CD4-positive, alpha-beta T cell treated with Interferon gamma for 1 hour (primary cell): ENCODE measurements around the gene ZNF525.
"Not testable (repeated sequence)": the region's sequence is repeated elsewhere in the genome, so short reads cannot be mapped to it uniquely, and the experiment has no call there.

Experiments
- DNase-seq: peaks from one replicate; pipeline ENCODE4 v3.0.0-alpha.2; 2020

Gene ZNF525

GRCh38 chr19:53396525-53396868 is 31.0 kb downstream of the ZNF525 start:
- no peak for DNase-seq

GRCh38 chr19:53397918-53398317 is 32.4 kb downstream of the ZNF525 start:
- not testable (repeated sequence) for DNase-seq

GRCh38 chr19:53409505-53410204 is 44.1 kb downstream of the ZNF525 start:
- no peak for DNase-seq

- not testable (repeated sequence) for DNase-seq
Observed at GRCh38 chr19:53420520-53421315, 55.2 kb downstream of the ZNF525 start.

- DNase-seq, result no peak
Observed at GRCh38 chr19:53422551-53422950, 57.0 kb downstream of the ZNF525 start.

- not testable (repeated sequence) for DNase-seq
Observed at GRCh38 chr19:53423074-53423473, 57.6 kb downstream of the ZNF525 start.

- not testable (repeated sequence) for DNase-seq
Observed at GRCh38 chr19:53423680-53424079, 58.2 kb downstream of the ZNF525 start.

GRCh38 chr19:53424968-53425597 is 59.6 kb downstream of the ZNF525 start:
- DNase-seq, result peak; percentile 66

- DNase-seq, result peak; percentile 95
Observed at GRCh38 chr19:53431399-53432087, 66.0 kb downstream of the ZNF525 start, which contains the start of gene ZNF761. Gene ZNF761 (plus strand): TSS chr19:53431984. CDS start chr19:53447269, 15,285 bp downstream.

GRCh38 chr19:53432088-53432661 is 66.7 kb downstream of the ZNF525 start:
- no peak for DNase-seq
